Sigmoid colon (tissue), 4 donors: ENCODE data around the gene PACS1.

Experiments
- CTCF ChIP-seq, 4 experiments: fragments of 450-650 bp in 3 of 4; fragments of 200-600 bp in 1 of 4; IDR thresholded peaks; one replicate each; pipeline ENCODE4 v1.5.1; 2016 to 2019; ENCODE audit warnings: antibody characterized with exemption in 4 of 4, mild to moderate bottlenecking in 3 of 4, moderate library complexity in 2 of 4
- POLR2A ChIP-seq, 2 donors: fragments of 450-650 bp; IDR thresholded peaks; one replicate each; pipeline ENCODE4 v1.6.1; 2016; ENCODE audit warnings: antibody characterized with exemption in 2 of 2, mild to moderate bottlenecking in 2 of 2, moderate library complexity in 2 of 2
- POLR2AphosphoS5 ChIP-seq, 4 donors: sonication (generic); formaldehyde crosslinking; IDR thresholded peaks; one replicate each; pipeline ENCODE4 v1.6.1; 2017; ENCODE audit warnings: antibody characterized with exemption in 4 of 4

DNA sequence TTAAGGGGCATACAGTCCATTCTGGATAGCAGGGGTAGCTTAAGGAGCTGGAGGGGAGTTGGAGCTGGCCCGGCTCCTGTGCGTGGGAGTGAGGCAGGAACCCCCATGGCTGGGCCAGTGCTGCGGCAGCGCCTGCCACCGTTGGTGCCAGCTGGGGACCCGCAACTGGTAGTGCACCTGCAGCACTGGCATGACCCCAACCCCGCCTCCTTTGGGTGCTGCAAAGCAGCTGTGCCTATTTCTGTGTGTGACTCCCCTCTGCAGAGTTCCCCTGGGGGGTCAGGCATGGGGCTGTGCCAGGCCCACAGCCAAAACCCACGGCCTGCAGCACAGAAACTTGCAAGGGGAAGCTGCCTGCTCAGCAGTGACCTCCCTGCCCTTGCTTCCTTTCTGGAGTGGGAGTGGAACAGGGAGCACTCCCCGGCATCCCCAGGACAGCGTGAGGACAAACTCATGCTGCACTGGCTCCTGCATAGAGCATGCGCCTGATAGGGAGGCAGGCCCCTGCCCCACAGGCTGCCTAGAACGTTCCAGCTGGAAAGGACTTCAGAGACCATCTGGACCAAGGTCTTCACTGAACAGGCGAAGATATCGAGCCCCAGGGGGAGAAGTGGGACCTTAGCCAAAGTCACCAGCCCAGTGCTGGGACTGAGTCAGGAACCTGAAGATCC lies 172.2 kb downstream of the PACS1 start:
- TF ChIP-seq POLR2AphosphoS5 (IDR thresholded peaks at IDR 0.05) (no peak), CTCF (IDR thresholded peaks at IDR 0.05) (no peak), POLR2A (IDR thresholded peaks at IDR 0.05) (no peak)
